Measurements from ENCODE around the gene REXO1. TPM values are rescaled to one million over a fixed set of nuclear protein-coding genes. Genes with fewer than 3 reads are reported as not detected.

Gene REXO1
- total and polyA plus RNA-seq, 2 of the 13 experiments (the other 11 are each of a cell fraction or from before 2014, with no cell fraction given), result 5.0 to 11.2 TPM

DNA sequence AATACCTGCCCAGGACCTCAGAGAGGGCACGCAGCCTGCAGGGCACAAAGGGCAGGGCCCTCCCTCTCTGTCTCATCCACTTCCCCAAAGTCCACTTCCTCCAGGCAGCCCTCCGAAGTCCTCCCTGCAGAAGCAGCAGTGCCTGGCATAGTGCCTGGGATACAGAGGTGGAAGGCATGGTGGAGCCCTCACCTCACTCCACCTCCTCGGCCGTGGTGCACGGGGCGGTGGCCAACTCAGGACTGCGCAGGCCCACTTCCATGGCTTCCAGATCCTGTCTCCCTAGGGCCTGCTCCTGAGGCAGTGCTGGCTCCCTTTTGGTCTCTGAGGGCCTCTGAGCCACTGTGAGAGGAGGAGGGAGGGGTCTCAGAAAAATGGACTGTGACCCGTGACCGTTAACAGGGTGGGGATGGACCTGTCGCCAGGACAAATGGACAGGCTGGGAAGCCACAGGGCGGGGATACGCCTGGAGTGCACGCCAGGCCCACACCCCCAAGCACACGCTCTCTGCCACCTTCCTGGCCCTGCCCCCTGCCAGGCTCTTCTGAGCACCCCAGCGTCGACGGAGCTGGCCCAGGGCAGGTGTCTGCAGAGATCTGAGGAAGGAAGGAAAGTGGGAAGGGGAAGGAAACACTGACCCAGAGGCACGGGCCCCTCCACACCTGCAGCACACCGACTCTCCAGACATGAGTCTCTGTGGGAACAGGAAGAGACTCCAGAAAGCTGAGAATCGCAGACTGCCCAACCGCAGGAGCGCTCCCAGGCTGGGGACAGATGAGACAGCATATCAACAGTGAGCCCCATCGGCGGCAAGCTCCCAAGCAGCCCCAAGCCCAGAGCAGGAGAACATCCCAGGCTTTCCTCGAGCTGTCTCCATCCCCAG lies 8.4 kb downstream of the REXO1 start (continued):
- TF ChIP-seq, protein P1, sequence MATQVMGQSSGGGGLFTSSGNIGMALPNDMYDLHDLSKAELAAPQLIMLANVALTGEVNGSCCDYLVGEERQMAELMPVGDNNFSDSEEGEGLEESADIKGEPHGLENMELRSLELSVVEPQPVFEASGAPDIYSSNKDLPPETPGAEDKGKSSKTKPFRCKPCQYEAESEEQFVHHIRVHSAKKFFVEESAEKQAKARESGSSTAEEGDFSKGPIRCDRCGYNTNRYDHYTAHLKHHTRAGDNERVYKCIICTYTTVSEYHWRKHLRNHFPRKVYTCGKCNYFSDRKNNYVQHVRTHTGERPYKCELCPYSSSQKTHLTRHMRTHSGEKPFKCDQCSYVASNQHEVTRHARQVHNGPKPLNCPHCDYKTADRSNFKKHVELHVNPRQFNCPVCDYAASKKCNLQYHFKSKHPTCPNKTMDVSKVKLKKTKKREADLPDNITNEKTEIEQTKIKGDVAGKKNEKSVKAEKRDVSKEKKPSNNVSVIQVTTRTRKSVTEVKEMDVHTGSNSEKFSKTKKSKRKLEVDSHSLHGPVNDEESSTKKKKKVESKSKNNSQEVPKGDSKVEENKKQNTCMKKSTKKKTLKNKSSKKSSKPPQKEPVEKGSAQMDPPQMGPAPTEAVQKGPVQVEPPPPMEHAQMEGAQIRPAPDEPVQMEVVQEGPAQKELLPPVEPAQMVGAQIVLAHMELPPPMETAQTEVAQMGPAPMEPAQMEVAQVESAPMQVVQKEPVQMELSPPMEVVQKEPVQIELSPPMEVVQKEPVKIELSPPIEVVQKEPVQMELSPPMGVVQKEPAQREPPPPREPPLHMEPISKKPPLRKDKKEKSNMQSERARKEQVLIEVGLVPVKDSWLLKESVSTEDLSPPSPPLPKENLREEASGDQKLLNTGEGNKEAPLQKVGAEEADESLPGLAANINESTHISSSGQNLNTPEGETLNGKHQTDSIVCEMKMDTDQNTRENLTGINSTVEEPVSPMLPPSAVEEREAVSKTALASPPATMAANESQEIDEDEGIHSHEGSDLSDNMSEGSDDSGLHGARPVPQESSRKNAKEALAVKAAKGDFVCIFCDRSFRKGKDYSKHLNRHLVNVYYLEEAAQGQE (IDR thresholded peaks at IDR 0.05; ENCODE audit: borderline replicate concordance in 1 of 2, low read depth in 1 of 2, low read length in 2 of 2), result no peak
- no peak for TF ChIP-seq ZNF230 (CRISPR knock-in tag; IDR thresholded peaks at IDR 0.05)
- TF ChIP-seq, protein P2, sequence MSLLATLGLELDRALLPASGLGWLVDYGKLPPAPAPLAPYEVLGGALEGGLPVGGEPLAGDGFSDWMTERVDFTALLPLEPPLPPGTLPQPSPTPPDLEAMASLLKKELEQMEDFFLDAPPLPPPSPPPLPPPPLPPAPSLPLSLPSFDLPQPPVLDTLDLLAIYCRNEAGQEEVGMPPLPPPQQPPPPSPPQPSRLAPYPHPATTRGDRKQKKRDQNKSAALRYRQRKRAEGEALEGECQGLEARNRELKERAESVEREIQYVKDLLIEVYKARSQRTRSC (CRISPR knock-in tag; IDR thresholded peaks at IDR 0.05; ENCODE audit: low read depth), result no peak
- TF ChIP-seq ZNF468 (CRISPR knock-in tag; IDR thresholded peaks at IDR 0.05), result no peak
- no peak for TF ChIP-seq IRF2 (CRISPR knock-in tag; IDR thresholded peaks at IDR 0.05)
- TF ChIP-seq RFX3 (CRISPR knock-in tag; IDR thresholded peaks at IDR 0.05), result no peak
- no peak for TF ChIP-seq ZNF569 (CRISPR knock-in tag; IDR thresholded peaks at IDR 0.05; ENCODE audit: borderline replicate concordance)
- TF ChIP-seq, protein P3, sequence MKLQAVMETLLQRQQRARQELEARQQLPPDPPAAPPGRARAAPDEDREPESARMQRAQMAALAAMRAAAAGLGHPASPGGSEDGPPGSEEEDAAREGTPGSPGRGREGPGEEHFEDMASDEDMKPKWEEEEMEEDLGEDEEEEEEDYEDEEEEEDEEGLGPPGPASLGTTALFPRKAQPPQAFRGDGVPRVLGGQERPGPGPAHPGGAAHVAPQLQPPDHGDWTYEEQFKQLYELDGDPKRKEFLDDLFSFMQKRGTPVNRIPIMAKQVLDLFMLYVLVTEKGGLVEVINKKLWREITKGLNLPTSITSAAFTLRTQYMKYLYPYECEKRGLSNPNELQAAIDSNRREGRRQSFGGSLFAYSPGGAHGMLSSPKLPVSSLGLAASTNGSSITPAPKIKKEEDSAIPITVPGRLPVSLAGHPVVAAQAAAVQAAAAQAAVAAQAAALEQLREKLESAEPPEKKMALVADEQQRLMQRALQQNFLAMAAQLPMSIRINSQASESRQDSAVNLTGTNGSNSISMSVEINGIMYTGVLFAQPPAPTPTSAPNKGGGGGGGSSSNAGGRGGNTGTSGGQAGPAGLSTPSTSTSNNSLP (IDR thresholded peaks at IDR 0.05; ENCODE audit: low read depth, low read length), result no peak
- no peak for TF ChIP-seq JUN (CRISPR knock-in tag; IDR thresholded peaks at IDR 0.05)
- peak; percentile 43 to 65; a peak in 3 of 4 replicates for TF ChIP-seq POLR2A (IDR thresholded peaks at IDR 0.05; ENCODE audit: insufficient read depth in 1 of 2, low read depth in 2 of 2, low read length in 2 of 2)
- peak; percentile 20 for TF ChIP-seq RBM39 (IDR thresholded peaks at IDR 0.05; ENCODE audit: low read depth, low read length, poor library complexity, severe bottlenecking)
- TF ChIP-seq ZMYM2 (CRISPR knock-in tag; IDR thresholded peaks at IDR 0.05), result no peak
- TF ChIP-seq, protein P4, sequence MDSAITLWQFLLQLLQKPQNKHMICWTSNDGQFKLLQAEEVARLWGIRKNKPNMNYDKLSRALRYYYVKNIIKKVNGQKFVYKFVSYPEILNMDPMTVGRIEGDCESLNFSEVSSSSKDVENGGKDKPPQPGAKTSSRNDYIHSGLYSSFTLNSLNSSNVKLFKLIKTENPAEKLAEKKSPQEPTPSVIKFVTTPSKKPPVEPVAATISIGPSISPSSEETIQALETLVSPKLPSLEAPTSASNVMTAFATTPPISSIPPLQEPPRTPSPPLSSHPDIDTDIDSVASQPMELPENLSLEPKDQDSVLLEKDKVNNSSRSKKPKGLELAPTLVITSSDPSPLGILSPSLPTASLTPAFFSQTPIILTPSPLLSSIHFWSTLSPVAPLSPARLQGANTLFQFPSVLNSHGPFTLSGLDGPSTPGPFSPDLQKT (CRISPR knock-in tag; IDR thresholded peaks at IDR 0.05; ENCODE audit: borderline replicate concordance), result no peak
- TF ChIP-seq SOX13 (IDR thresholded peaks at IDR 0.05), result no peak
- TF ChIP-seq SOX13 (CRISPR knock-in tag; conservative IDR thresholded peaks at IDR 0.05 in 1 of 2, IDR thresholded peaks at IDR 0.05 in 1 of 2), result no peak
- TF ChIP-seq NFYC (CRISPR knock-in tag; IDR thresholded peaks at IDR 0.05), result no peak
- TF ChIP-seq, protein P5, sequence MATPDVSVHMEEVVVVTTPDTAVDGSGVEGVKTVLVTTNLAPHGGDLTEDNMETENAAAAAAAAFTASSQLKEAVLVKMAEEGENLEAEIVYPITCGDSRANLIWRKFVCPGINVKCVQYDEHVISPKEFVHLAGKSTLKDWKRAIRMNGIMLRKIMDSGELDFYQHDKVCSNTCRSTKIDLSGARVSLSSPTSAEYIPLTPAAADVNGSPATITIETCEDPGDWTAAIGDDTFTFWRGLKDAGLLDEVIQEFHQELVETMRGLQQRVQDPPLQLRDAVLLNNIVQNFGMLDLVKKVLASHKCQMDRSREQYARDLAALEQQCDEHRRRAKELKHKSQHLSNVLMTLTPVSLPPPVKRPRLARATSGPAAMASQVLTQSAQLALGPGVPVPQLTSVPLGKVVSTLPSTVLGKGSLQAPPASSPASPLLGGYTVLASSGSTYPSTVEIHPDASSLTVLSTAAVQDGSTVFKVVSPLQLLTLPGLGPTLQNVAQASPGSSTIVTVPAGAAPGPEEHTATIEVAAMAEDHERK (CRISPR knock-in tag; IDR thresholded peaks at IDR 0.05; ENCODE audit: low read depth), result no peak
- TF ChIP-seq ZNF432 (CRISPR knock-in tag; IDR thresholded peaks at IDR 0.05; ENCODE audit: borderline replicate concordance), result no peak
- 0 out of 2 replicates have a peak, but pooled peaks have one; percentile 52 for TF ChIP-seq ZNF354B (CRISPR knock-in tag; IDR thresholded peaks at IDR 0.05)
- TF ChIP-seq ZNF382 (CRISPR knock-in tag; IDR thresholded peaks at IDR 0.05; ENCODE audit: borderline replicate concordance), result no peak

Data from HepG2 (cell line).